Stromal cell of bone marrow (primary cell): ENCODE measurements around the gene DOK6.
"Not testable (repeated sequence)": the region's sequence is repeated elsewhere in the genome, so short reads cannot be mapped to it uniquely, and the experiment has no call there.

ENCODE experiments used
- DNase-seq: peaks from one replicate; pipeline ENCODE4 v3.0.0-alpha.2; 2012; ENCODE audit warnings: low read depth

Gene DOK6

DNA sequence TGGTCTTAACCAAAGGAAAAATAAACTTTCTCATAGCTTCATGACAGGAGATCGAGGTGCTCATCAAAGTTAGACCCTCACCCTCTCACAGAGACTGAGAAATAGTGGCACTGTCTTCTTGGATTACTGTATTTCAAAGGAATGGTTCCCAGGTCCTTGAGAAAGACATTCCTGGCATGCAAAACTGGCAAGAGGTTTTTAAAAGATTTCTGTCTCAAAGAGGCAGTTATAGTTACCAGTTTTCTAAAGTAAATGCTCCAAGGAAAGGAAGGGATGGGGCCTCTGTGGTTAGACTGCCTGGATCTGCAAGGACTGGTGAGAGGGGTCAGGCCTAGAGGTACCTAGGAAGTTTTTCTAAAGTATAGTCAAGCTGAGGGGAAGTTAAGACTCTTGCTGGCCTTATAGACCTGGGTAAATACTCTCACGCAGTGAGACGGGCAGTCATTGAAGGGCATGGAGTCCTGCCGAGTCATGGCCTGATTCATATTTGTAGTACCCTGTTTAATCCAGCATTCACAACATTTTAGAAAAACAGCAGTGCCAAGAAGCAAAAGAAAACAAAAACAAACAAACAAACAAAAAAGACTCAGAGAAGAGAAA, 226.1 kb downstream of the DOK6 start:
- DNase-seq: no peak

DNA sequence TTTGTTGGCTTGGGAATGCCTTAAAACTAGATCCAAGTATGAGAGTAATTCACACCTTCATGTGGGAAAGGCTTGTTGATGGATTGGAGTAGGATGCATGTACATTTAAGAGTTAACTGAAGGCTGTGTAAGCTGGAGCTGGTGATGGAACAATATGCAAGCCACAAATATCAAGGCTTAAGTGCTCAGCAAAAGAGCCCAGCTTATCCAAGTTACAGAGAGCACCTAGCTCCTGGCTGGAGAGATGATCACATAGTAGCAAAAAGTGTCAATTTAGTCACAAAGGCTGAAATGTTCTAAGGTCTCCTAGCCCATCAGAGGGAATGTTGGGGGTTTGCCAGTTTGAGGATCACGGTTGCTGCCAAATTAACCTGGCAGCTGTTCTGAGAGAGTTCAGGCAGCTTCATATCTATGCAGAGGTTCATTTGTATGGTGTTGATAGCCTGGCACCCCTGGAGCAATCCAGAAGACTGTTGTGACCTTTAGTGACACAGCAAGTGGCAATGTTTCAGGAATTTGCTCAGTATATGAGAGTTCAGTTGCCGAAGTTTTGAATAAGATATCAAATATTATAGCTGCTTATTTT, 228.2 kb downstream of the DOK6 start:
- DNase-seq: no peak

DNA sequence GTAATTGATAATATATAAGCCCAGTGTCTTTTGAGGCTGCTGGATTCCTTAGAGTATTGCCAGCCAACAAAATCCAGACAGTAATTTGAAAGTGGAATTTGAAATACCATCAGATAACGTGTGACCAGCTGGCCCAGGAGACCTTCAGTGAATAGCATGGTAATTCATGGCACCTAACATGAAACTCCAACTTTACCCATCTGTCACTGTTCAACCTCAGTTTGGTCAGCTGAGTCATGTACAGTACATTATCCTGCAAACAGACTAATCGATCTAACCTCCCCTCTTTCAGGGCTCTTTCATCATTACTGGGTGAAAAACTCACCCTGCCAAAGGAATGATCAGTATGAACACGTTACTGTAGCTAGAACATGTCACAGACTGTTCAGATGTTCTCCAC, 230.6 kb downstream of the DOK6 start:
- DNase-seq: no peak

DNA sequence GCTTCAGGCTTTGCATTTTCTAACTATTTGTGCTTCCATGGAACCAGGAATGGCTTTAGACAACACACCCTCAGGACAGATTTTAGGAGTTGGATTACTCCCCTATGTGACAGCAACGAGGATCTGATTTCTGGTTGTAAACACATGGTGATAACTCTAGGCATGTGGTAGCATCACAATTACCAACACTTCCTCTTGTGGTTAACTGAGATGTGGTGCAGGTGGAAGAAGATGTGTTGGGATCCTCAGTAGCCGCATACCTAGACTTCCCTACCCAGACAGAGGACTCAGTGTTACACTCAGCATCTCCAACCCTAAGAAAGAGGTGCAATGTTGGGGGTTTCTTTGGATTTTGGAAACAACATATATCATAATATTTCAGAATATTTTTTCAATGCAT, 234.8 kb downstream of the DOK6 start:
- DNase-seq: no peak

DNA sequence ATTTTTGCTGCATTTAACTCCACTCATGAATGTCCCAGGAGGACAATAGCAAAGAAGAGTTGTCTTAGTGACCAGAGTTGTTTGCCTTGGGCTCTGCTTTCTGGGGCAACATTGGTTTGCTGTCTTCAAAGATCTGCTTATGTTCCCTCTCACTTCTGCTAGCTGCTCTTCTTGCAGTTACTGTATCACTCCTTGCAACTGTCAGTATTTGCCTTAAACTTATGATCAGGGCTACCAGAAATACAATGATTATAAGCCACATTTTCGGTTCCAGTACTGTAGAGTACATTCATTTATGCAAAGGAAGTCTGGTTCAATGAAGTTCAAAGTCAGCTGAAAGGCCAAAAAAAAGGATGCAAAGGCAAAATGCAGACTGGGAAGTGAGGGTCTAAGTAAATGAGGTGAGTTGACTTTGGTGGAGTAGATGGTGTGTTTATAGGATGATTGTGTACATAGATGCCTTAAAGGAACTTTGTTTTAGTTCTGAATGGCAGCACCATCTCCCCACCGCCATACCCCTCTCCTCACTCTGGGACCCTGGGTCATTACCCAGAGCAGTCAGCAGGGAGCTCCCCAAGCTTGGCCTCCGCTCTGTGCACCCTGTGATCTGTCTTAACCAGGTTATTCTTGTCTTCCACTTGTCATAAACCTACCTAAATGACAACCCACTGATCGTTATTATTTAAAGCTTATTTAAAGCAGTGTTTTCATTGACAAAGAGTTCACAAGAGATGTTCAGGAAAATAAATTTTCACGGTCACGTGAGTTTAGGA, 236.0 kb downstream of the DOK6 start:
- no peak for DNase-seq

DNA sequence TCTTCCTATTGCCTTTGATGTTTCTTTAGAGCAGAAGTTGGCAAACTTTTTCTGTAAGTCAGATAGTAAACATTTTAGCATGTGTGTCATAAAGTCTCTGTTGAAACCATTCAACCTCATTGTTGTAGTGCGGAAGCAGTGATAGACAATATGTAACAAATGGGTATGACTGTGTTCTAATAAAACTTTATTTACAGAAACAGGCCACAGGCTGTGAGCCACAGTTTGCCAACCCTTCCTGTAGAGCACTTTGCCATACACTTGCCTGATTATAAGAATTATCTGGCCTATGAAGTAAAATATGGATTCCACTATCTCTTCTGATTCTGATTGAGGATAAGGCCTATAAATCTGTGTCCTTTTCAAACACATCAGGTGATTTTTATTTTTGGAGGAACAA, 237.4 kb downstream of the DOK6 start:
- DNase-seq: no peak

DNA sequence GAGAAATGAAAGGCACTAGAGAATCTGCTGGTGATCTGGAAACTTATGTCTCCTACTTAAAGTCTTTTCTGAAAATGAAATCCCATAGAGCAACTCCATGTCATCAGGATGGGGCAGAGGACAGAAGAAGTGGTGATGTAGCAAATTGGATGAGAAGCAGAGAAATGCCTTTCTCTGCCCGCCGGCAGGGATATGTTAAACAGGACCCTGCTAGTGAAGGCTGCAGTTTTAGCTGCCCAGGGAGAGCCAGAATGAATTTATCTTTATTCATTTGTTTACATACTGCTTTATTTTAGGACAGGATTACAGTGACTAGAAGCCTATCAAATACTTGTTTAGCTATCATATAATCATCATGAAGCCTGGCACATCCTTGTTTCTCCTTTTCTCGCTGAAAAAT, 247.0 kb downstream of the DOK6 start:
- no peak for DNase-seq

DNA sequence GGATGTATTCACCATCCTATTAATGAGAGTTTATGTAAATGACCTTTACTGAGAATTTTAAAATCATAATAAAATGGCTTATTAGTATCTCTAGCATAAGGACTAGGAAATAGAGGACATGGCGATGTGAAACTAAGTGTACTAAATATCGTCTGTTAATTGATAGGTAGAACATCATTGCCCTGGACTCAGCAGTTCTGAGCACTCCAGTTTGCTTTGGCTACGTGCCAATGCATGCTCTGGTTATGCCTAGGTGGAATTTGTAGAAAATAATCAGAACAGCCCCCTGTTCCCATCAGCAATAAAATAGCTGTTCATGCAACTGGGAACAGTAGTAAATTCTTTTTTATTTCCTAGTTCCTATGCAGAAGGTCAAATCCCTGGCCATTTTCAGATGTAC, 247.8 kb downstream of the DOK6 start:
- DNase-seq: no peak

DNA sequence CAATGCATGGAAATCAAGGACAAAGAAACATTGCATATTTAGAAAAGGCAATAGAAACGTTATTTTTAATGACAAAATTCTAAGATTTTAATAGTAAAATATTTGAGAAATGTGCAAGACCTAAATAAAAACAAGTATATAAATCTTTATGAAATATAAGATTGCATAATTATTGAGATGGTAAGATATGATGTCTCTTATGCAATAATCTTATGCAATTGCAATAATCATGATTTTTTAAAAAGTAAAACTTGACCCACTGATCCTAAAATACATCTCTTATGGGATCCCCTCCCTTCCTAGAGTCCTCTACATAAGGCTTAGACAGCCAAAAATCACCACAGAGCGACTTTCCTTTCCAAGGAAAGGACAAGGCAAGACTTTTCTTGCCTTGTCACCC, 249.0 kb downstream of the DOK6 start:
- DNase-seq: no peak

DNA sequence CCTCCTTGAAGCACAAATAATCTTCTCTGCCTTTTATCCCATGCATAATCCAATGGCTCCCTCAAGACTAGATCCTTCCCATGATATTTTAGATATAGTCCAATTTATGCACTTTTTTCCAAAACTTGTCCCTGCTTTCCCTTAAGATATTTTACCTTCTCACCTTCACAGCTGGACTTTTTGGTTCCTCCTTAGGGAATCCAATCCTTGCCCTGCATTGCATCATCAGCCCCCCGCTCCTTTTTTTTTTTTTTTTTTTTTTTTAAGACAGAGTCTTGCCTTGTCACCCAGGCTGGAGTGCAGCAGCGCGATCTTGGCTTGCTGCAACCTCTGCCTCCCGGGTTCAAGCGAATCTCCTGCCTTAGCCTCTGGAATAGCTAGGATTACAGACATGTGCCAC, 250.6 kb downstream of the DOK6 start:
- DNase-seq: no peak

DNA sequence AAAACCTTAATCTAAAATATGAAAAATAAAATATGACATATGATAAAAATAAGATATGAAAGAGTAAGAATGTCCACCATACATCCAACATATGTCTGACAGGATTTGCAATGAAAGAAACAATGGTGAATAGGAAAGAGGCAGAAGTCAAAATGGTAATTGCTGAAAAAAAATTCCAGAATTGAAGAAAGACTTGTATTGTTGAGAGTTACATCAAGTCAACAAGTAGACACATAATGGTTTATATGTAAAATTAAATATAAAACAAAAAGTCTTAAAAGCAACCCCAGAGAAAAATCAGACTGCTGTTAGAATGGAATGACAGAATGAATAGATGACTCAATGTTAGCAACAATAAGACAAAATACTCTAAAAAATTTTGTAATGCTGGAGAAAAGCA, 255.1 kb downstream of the DOK6 start:
- no peak for DNase-seq

DNA sequence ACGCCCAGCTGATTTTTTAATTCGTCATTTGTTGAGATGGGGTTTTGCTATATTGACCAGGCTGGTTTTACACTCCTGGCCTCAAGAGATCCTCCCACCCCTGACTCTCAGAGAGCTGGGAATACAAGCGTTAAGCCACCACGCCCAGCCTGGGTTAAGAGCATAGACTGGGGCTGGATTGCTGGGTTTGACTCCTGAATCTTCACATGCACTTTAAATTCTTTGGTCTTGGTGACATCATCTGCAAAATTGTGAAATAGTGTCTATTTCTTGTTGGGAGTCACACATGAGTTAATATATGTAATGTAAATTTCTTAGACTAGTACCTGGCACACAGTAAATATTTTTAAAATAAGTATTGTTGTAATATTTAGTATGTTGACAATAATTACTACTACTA, 257.4 kb downstream of the DOK6 start:
- DNase-seq: no peak

DNA sequence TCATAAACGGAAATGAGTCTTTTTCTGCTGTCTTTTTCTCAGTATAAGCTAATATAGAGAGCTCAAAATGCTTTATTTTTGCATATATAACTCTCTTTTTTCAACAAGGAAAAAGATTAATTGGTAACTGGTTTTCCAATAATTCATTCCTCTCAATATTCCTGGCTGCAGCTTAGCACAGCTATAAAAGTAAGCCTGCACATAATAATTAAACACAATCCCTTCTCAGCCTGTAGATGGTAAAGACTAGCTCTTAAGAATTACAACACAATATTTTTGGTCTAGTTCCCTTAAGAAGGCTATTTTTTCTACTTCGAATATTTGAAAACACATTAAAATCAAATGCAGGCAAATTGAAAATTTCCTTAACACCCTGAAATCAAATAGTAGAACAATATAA, 258.0 kb downstream of the DOK6 start:
- DNase-seq: no peak

DNA sequence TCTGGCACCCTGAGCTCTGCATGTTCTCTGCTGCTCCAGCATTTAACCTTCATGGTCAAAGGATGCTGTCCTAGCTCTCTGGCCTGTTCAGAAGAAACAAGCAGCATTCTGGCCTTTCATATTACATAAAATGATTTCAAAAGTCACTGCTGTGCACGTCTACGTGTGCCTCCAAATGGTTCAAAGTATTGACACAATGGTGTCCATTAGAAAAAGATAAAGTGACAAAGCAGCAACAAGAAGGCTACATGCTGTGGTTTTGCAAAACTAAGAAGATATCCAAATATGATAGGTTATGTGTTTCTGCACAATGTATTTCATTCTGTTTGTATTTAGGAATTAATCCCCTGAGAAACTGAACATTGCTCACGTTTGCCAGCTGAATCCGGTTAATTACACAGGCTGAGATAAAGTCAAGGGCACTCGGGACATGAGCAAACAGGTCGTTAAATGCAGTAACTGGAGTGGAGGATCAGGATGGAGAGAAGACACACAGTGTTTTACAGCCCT, 258.5 kb downstream of the DOK6 start:
- DNase-seq: no peak

DNA sequence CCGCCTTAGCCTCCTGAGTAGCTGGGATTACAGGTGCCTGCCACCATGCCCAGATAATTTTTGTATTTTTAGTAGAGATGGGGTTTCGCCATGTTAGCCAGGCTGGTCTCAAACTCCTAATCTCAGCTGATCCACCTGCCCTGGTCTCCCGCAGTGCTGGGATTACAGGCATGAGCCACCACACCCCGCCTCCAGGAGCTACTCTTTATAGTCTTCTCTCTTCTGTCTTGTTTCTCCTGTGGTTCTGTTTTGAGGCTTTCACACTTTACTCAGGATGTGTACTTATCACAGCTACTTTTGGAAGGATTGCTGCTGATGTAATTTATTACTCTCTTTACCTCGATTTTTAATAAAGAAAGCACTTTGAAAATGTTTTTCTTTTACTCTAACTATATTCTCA, 261.4 kb downstream of the DOK6 start:
- DNase-seq: not testable (repeated sequence)

DNA sequence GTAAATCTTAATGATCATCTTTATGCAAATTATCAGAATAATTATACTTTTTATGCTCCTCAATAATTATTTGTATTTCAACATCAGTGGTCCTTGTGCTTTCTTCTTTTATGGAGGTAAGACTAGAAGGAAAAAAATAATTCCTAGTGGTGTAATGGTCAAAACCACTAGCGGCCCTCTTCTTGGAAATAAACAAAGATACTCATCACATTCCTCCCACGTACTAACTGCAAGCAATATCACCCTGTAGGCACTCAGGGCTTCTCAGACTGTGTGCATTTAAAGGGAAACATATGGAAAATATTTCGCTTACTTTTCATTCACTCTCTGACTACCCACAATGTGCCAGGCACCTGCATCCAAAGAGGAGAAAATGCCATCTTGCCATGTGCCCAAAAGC, 263.7 kb downstream of the DOK6 start:
- DNase-seq: no peak

DNA sequence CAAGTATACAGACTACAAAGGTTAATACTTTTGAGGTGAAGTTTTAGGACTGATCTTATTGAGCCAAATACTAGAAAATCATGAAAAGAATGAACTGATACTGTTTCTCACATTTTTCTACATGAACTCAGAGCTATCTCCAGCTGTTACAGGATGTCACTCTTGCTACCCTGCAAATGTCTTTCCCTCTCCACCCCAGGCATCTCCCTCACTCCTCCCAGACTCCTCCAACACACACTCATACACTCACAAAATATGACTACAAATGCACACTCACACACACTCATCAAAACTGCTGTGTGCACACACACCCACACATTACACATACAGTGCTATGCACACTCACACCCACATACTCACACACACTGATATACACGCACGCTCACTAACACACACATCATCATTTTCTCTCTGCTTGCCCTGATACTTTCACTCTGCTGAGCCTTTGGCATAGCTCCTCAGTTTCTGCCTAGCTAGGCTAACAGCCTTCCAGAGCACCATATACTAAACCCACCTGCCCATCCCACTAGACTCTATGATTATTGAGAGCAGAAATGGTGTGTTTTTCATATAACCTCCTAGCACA, 273.7 kb downstream of the DOK6 start:
- no peak for DNase-seq

DNA sequence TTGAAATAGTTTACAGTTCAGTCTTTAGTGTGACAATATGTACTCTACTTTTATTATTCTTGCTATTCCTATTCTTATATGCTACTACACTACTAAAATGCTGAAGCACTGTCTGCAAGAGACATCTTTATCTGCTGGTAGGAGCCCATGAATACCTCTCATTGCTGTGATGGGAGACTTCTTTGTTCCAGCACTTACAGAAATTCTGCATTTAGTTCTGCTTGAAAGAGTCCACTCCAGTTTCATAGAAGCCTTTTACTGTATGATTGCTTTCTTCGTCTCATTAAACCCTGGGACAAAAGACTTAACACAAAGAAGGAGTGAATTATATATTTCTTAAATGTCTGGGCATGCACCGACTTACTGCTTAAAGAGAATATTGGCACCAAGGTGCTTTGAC, 274.3 kb downstream of the DOK6 start:
- DNase-seq: no peak

DNA sequence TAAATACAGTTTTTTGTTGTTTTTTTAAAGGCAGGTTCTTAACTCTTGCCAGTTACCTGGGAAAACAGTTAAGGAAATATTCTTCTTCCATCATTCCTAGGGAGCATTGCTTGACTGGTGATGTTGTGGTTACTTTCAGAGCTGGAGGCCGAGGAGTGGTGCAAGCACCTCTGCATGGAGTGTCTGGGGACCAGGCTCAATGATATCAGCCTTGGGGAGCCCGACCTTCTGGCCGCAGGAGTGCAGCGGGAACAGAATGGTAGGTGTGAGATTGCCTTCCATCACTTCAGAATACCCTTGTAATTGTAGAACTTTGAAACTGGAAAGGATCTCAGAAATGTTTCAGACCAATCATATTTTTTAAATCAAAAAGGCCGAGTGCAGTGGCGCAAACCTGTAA, 276.9 kb downstream of the DOK6 start:
- no peak for DNase-seq

DNA sequence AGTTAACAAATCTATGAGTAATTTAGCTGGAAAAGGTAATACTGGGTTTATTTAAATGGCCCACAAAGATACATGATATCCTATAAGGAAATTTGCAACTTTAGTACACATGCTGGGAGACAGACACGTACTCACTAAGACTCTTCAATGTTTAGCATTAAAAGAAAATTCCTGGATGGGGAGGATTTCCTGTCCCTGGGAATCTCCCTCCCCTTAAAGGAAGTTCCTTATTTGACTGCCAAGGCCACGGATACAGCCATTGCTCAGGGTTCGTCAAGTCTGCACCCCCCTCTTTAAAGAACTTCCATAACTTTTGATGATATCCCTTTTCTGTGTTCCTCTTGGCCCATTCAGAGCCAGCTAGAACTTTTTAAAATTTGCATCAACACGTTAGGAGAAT, 279.4 kb downstream of the DOK6 start:
- DNase-seq: no peak

DNA sequence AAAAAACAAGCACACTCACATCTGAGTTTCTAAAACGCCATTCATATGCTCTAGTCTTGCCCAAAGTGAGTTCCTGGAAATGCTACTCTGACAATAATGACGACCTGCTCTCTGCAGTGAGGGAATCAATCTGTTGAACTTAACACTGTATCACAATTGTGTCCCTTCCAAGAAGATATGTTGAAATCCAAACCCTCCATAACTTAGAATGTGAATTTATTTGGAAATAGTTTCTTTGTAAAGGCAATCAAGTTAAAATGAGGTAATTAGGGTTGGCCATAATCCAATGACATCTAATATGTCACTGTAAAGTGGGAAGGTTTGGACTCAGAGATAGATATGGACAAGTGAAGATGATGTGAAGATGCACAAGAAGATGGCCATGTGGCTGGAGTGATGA, 282.5 kb downstream of the DOK6 start:
- DNase-seq: no peak

DNA sequence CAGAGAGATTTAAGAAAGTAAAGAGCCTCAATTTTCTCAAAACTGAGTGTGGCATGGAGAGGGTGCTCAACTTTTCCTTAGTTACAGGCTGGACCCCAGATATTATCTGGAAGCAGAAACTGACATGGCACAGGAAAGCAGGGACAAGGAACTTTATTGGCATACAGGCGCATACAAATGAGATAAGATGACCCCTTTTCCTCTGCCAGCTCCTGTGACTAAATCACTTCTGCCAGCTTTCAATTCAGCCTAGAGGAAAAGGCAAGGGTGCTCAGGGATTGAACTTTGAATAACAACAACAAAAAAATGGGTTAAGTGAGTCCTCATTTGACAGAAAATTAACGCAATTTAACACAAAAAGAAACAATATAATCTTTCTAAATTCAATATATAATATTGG, 284.1 kb downstream of the DOK6 start:
- no peak for DNase-seq

DNA sequence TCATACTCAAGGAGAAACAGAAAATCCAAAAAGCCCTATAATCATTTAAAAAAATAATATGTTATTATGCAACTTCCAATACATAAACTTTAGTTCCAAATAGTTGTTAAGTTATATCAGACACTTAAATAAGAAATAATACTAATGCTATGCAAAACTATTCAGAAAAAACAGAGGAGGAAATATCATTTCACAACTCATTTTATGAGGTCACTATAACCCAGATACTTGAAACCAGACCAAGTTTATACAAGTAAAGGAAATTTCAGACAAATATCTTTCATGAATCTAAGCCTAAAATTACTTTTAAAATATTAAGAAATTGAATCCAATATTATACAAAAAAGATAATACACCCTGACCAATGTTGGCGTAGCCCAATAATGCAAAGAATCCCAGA, 286.2 kb downstream of the DOK6 start:
- DNase-seq: peak; percentile 23
